SK-N-SH treated with all-trans-retinoic acid at 6 μM for 48 hours (cell line): ENCODE measurements around the gene RIMBP2.

Experiments
- BACH2 ChIP-seq: fragments of 250-450 bp; sonication (Bioruptor Pico); IDR thresholded peaks from 2 replicates; pipeline ENCODE4 v1.9.0; 2021; ENCODE audit warnings: mild to moderate bottlenecking, borderline replicate concordance
- CSDC2 ChIP-seq: fragments of 250-450 bp; sonication (Bioruptor Pico); IDR thresholded peaks from 2 replicates; pipeline ENCODE4 v1.5.0; 2020; ENCODE audit warnings: mild to moderate bottlenecking, moderate library complexity
- ESRRG ChIP-seq: fragments of 250-450 bp; sonication (Bioruptor Pico); IDR thresholded peaks from 2 replicates; pipeline ENCODE4 v1.6.1; 2021; ENCODE audit warnings: mild to moderate bottlenecking
- GLIS3 ChIP-seq: fragments of 250-450 bp; sonication (Bioruptor Pico); IDR thresholded peaks from 2 replicates; pipeline ENCODE4 v1.5.0; 2020; ENCODE audit warnings: mild to moderate bottlenecking, moderate library complexity
- OSR1 ChIP-seq: fragments of 250-450 bp; sonication (Bioruptor Pico); IDR thresholded peaks from 2 replicates; pipeline ENCODE4 v1.8.0; 2022; ENCODE audit warnings: moderate library complexity, mild to moderate bottlenecking, inconsistent platforms
- PATZ1 ChIP-seq: fragments of 250-450 bp; sonication (Bioruptor Pico); IDR thresholded peaks from 2 replicates; pipeline ENCODE4 v1.8.0; 2020; ENCODE audit warnings: mild to moderate bottlenecking, moderate library complexity, borderline replicate concordance
- PPARA ChIP-seq: fragments of 250-450 bp; sonication (Bioruptor Pico); IDR thresholded peaks from 2 replicates; pipeline ENCODE4 v1.5.0; 2020; ENCODE audit warnings: mild to moderate bottlenecking, borderline replicate concordance
- RARB ChIP-seq: fragments of 250-450 bp; sonication (Bioruptor Pico); IDR thresholded peaks from 2 replicates; pipeline ENCODE4 v1.8.0; 2021; ENCODE audit warnings: mild to moderate bottlenecking, moderate library complexity
- SNAI2 ChIP-seq: fragments of 250-450 bp; sonication (Bioruptor Pico); IDR thresholded peaks from 2 replicates; pipeline ENCODE4 v1.5.0; 2020; ENCODE audit warnings: mild to moderate bottlenecking, moderate library complexity
- TCF4 ChIP-seq: fragments of 250-450 bp; sonication (Bioruptor Pico); IDR thresholded peaks from 2 replicates; pipeline ENCODE4 v1.8.0; 2021; ENCODE audit warnings: mild to moderate bottlenecking, moderate library complexity, borderline replicate concordance
- ZC3H10 ChIP-seq: fragments of 250-450 bp; sonication (Bioruptor Pico); IDR thresholded peaks from 2 replicates; pipeline ENCODE4 v1.5.1; 2021; ENCODE audit warnings: mild to moderate bottlenecking, moderate library complexity
- ZFP30 ChIP-seq: fragments of 450-650 bp; formaldehyde crosslinking; IDR thresholded peaks from 2 replicates; pipeline ENCODE4 v1.5.0; 2022; ENCODE audit warnings: mild to moderate bottlenecking, moderate library complexity
- ZNF565 ChIP-seq: fragments of 450-650 bp; formaldehyde crosslinking; conservative IDR thresholded peaks from 2 replicates; pipeline ENCODE4 v1.5.0; 2020; ENCODE audit warnings: low read depth, mild to moderate bottlenecking, moderate library complexity
- TF ChIP-seq, protein P1 (sequence below): fragments of 250-450 bp; sonication (Bioruptor Pico); IDR thresholded peaks from 2 replicates; pipeline ENCODE4 v1.5.1; 2020; ENCODE audit warnings: low read depth, mild to moderate bottlenecking, moderate library complexity

- TF ChIP-seq PATZ1 (CRISPR knock-in tag) (no peak), TCF4 (CRISPR knock-in tag) (no peak), ZFP30 (CRISPR knock-in tag) (no peak), ZNF565 (CRISPR knock-in tag) (no peak), ESRRG (CRISPR knock-in tag) (no peak), PPARA (CRISPR knock-in tag) (no peak), RARB (CRISPR knock-in tag) (no peak), GLIS3 (CRISPR knock-in tag) (no peak), ZC3H10 (CRISPR knock-in tag) (no peak), OSR1 (CRISPR knock-in tag) (no peak), CSDC2 (CRISPR knock-in tag) (no peak), BACH2 (no peak), SNAI2 (no peak)
- TF ChIP-seq, protein P1, sequence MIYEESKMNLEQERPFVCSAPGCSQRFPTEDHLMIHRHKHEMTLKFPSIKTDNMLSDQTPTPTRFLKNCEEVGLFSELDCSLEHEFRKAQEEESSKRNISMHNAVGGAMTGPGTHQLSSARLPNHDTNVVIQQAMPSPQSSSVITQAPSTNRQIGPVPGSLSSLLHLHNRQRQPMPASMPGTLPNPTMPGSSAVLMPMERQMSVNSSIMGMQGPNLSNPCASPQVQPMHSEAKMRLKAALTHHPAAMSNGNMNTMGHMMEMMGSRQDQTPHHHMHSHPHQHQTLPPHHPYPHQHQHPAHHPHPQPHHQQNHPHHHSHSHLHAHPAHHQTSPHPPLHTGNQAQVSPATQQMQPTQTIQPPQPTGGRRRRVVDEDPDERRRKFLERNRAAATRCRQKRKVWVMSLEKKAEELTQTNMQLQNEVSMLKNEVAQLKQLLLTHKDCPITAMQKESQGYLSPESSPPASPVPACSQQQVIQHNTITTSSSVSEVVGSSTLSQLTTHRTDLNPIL (CRISPR knock-in tag), result no peak
Measured at GRCh38 chr12:130504840-130505175, 211.3 kb downstream of the RIMBP2 start.
